ELF-1 (cell line): ENCODE data around the gene SHQ1.
A peak's percentile ranks its signal among the peaks of the same experiment; 100 is the strongest.

ENCODE experiments used
- DNase-seq: peaks from one replicate; pipeline ENCODE4 v3.0.0-alpha.2; 2016; ENCODE audit warnings: low read depth, low spot score

The SHQ1 gene

GRCh38 chr3:72847751-72848702, at the start of gene SHQ1:
Gene SHQ1, minus strand, starts transcription at chr3:72848445. Its CDS starts 105 bp downstream, at chr3:72848340.
- peak; percentile 95 for DNase-seq

GRCh38 chr3:72897758-72898007, 49.4 kb upstream of the SHQ1 start:
- no peak for DNase-seq

- DNase-seq: peak; percentile 36
Measured at GRCh38 chr3:72896996-72897757, 48.9 kb upstream of the SHQ1 start.

- DNase-seq: no peak
Measured at GRCh38 chr3:72894976-72895552, 46.8 kb upstream of the SHQ1 start.

- DNase-seq: peak; percentile 73
Measured at GRCh38 chr3:72892870-72893269, 44.6 kb upstream of the SHQ1 start.

GRCh38 chr3:72892081-72892775, 44.0 kb upstream of the SHQ1 start:
- DNase-seq: no peak

GRCh38 chr3:72891053-72891855, 43.0 kb upstream of the SHQ1 start:
- DNase-seq: peak; percentile 29

GRCh38 chr3:72890166-72890925, 42.1 kb upstream of the SHQ1 start:
- DNase-seq: no peak

- DNase-seq: no peak
Measured at GRCh38 chr3:72889310-72890165, 41.3 kb upstream of the SHQ1 start.

- peak; percentile 91 for DNase-seq
Measured at GRCh38 chr3:72888546-72889309, 40.5 kb upstream of the SHQ1 start.

- peak; percentile 79 for DNase-seq
Measured at GRCh38 chr3:72887705-72888545, 39.7 kb upstream of the SHQ1 start, which contains the start of gene GXYLT2. Gene GXYLT2, plus strand, starts transcription at chr3:72888046. Its CDS starts 188 bp downstream, at chr3:72888234.

GRCh38 chr3:72887343-72887704, 39.1 kb upstream of the SHQ1 start:
- DNase-seq: peak; percentile 18

- DNase-seq: no peak
Measured at GRCh38 chr3:72872183-72872582, 23.9 kb upstream of the SHQ1 start.

- no peak for DNase-seq
Measured at GRCh38 chr3:72862314-72863090, 14.3 kb upstream of the SHQ1 start.

GRCh38 chr3:72860846-72861245, 12.6 kb upstream of the SHQ1 start:
- DNase-seq: no peak

GRCh38 chr3:72860053-72860452, 11.8 kb upstream of the SHQ1 start:
- DNase-seq: no peak

- no peak for DNase-seq
Measured at GRCh38 chr3:72855001-72855400, 6.8 kb upstream of the SHQ1 start.
